SK-N-SH (cell line): ENCODE data around the gene SMCP. TPM values are rescaled to one million over a fixed set of nuclear protein-coding genes. Genes with fewer than 3 reads are reported as not detected.

Experiments used
- CTCF ChIA-PET: fragments of 300-600, 350-600 bp; formaldehyde crosslinking; extraction: SDS; loops from one replicate; lab custom pipeline; 2021; lab: Yijun Ruan, JAX
- POLR2A ChIA-PET: fragments of 350-600 bp; sonication (Branson Sonifier 250); formaldehyde crosslinking; extraction: SDS; loops from one replicate; lab custom pipeline; 2020; ENCODE audit warnings: antibody characterized with exemption, inconsistent platforms; lab: Yijun Ruan, JAX
- DNase-seq: peaks from one replicate; pipeline ENCODE4 v3.0.0; 2012
- H2AFZ ChIP-seq: fragments of 200-600 bp; sonication (generic); 2 replicates; pipeline ENCODE4 v1.8.1; 2016; ENCODE audit warnings: antibody characterized with exemption, mild to moderate bottlenecking, low read depth
- H3F3A ChIP-seq: fragments of 200-600 bp; sonication (generic); replicated peaks from 2 replicates; pipeline ENCODE3; 2016; ENCODE audit warnings: antibody characterized with exemption, mild to moderate bottlenecking; ENCODE audit not compliant: insufficient read depth
- H3K27ac ChIP-seq, 2 experiments: fragments of 200-500 bp in 1 of 2; fragments of 200-600 bp in 1 of 2; sonication (Bioruptor generic) in 1 of 2; sonication (generic), shearing (Covaris generic) in 1 of 2; 2 replicates each; pipeline versions ENCODE4 v1.5.1 to v1.6.1; 2014 to 2016; ENCODE audit warnings: low read depth in 2 of 2, inconsistent platforms in 1 of 2, low read length in 1 of 2, mild to moderate bottlenecking in 1 of 2, mixed read lengths in 1 of 2
- H3K27me3 ChIP-seq: fragments of 200-600 bp; sonication (generic), shearing (Covaris generic); 2 replicates; pipeline ENCODE4 v1.6.1; 2016; ENCODE audit warnings: mixed run types; ENCODE audit not compliant: insufficient read depth
- H3K36me3 ChIP-seq, 2 experiments: fragments of 200-500 bp in 1 of 2; fragments of 200-600 bp in 1 of 2; sonication (Bioruptor generic) in 1 of 2; sonication (generic) in 1 of 2; replicated peaks in 1 of 2; 2 replicates each; pipeline versions ENCODE3 to v1.5.1; 2014 to 2016; ENCODE audit warnings: low read length in 1 of 2, mild to moderate bottlenecking in 1 of 2; ENCODE audit not compliant: insufficient read depth in 2 of 2, control insufficient read depth in 1 of 2
- H3K4me1 ChIP-seq, 2 experiments: fragments of 200-500 bp in 1 of 2; fragments of 200-600 bp in 1 of 2; sonication (Bioruptor generic) in 1 of 2; sonication (generic), shearing (Covaris generic) in 1 of 2; 2 replicates each; pipeline versions ENCODE4 v1.5.1 to v1.6.1; 2014 to 2016; ENCODE audit warnings: low read depth in 1 of 2, low read length in 1 of 2, mixed run types in 1 of 2; ENCODE audit not compliant: insufficient read depth in 2 of 2, control insufficient read depth in 1 of 2
- H3K4me2 ChIP-seq: fragments of 200-600 bp; sonication (generic), shearing (Covaris generic); 2 replicates; pipeline ENCODE4 v1.6.1; 2017; ENCODE audit warnings: mixed run types
- H3K4me3 ChIP-seq, 2 experiments: fragments of 200-500 bp in 1 of 2; fragments of 200-600 bp in 1 of 2; sonication (Bioruptor generic) in 1 of 2; sonication (generic), shearing (Covaris generic) in 1 of 2; 2 replicates each; pipeline versions ENCODE4 v1.5.1 to v1.8.1; 2014 to 2016; ENCODE audit warnings: low read depth in 2 of 2, inconsistent platforms in 1 of 2, low read length in 1 of 2, mild to moderate bottlenecking in 1 of 2, mixed read lengths in 1 of 2, moderate library complexity in 1 of 2
- H3K79me2 ChIP-seq: fragments of 200-600 bp; sonication (generic); 2 replicates; pipeline ENCODE4 v1.8.1; 2017; ENCODE audit warnings: mild to moderate bottlenecking; ENCODE audit not compliant: insufficient read depth
- H3K9ac ChIP-seq: fragments of 200-600 bp; sonication (generic); 2 replicates; pipeline ENCODE4 v1.6.1; 2017; ENCODE audit warnings: mixed run types
- H3K9me2 ChIP-seq: fragments of 200-600 bp; sonication (generic); 2 replicates; pipeline ENCODE4 v1.6.1; 2017; ENCODE audit warnings: mixed run types
- H3K9me3 ChIP-seq: fragments of 200-600 bp; sonication (generic); 2 replicates; pipeline ENCODE4 v1.6.1; 2017; ENCODE audit warnings: mixed run types, mild to moderate bottlenecking, moderate library complexity
- H4K20me1 ChIP-seq: fragments of 200-600 bp; sonication (generic); 2 replicates; pipeline ENCODE4 v1.6.1; 2017; ENCODE audit warnings: mild to moderate bottlenecking, mixed run types; ENCODE audit not compliant: insufficient read depth
- CHD2 ChIP-seq: fragments of 150-350 bp; IDR thresholded peaks from 2 replicates; pipeline ENCODE4 v1.6.1; 2018; ENCODE audit warnings: low read length; ENCODE audit not compliant: partially characterized antibody
- EP300 ChIP-seq, 2 experiments: IDR thresholded peaks; 2 replicates each; pipeline versions ENCODE4 v1.4.0 to v1.6.1; 2012; ENCODE audit warnings: borderline replicate concordance in 1 of 2, low read depth in 1 of 2, low read length in 1 of 2
- EZH2phosphoT487 ChIP-seq: fragments of 200-600 bp; sonication (generic); IDR thresholded peaks from 2 replicates; pipeline ENCODE4 v1.6.1; 2017; ENCODE audit warnings: low read depth, mixed run types, mild to moderate bottlenecking, antibody characterized with exemption, moderate library complexity, borderline replicate concordance
- FOXJ3 ChIP-seq: sonication (generic); formaldehyde crosslinking; IDR thresholded peaks from 2 replicates; pipeline ENCODE4 v1.5.1; 2020; ENCODE audit warnings: mild to moderate bottlenecking, missing genetic modification reagents
- MXI1 ChIP-seq: IDR thresholded peaks from 2 replicates; pipeline ENCODE4 v1.6.1; 2012; ENCODE audit warnings: mild to moderate bottlenecking, low read depth, low read length, improper control_type of control experiment
- NFIC ChIP-seq: IDR thresholded peaks from 2 replicates; pipeline ENCODE4 v1.4.0; 2012; ENCODE audit warnings: borderline replicate concordance
- NRF1 ChIP-seq: IDR thresholded peaks from 2 replicates; pipeline ENCODE4 v1.6.1; 2012; ENCODE audit warnings: low read depth, mild to moderate bottlenecking, low read length
- POLR2AphosphoS5 ChIP-seq: IDR thresholded peaks from 2 replicates; pipeline ENCODE4 v1.6.1; 2012; ENCODE audit warnings: low read depth, low read length
- RAD21 ChIP-seq: IDR thresholded peaks from 2 replicates; pipeline ENCODE4 v1.6.1; 2012; ENCODE audit warnings: mild to moderate bottlenecking, low read length
- RCOR1 ChIP-seq: fragments of 150-350 bp; IDR thresholded peaks from 2 replicates; pipeline ENCODE4 v1.6.1; 2017; ENCODE audit warnings: antibody characterized with exemption, low read length
- RFX5 ChIP-seq: IDR thresholded peaks from 2 replicates; pipeline ENCODE4 v1.6.1; 2012; ENCODE audit warnings: mild to moderate bottlenecking, improper control_type of control experiment, low read length
- RXRA ChIP-seq: IDR thresholded peaks from 2 replicates; pipeline ENCODE4 v1.4.0; 2012; ENCODE audit warnings: low read depth, mild to moderate bottlenecking, borderline replicate concordance
- SMC3 ChIP-seq: IDR thresholded peaks from 2 replicates; pipeline ENCODE4 v1.6.1; 2012; ENCODE audit warnings: low read depth, low read length, improper control_type of control experiment
- TEAD4 ChIP-seq: IDR thresholded peaks from 2 replicates; pipeline ENCODE4 v1.4.0; 2012; ENCODE audit warnings: mild to moderate bottlenecking, borderline replicate concordance; ENCODE audit not compliant: insufficient read depth
- YY1 ChIP-seq: IDR thresholded peaks from 2 replicates; pipeline ENCODE4 v1.4.0; 2012; ENCODE audit warnings: low read depth, mild to moderate bottlenecking
- WGBS: methylation state at CpG from one replicate; pipeline ENCODE4 v1.1.6; 2017; ENCODE audit warnings: low lambda C conversion rate; 5-methylcytosine and 5-hydroxymethylcytosine counted together
- polyA plus RNA-seq, 3 experiments: library from polyadenylated mRNA; depleted of rRNA; stranded (reverse); fragments of >200 nt; gene quantifications; 2 replicates each; pipeline ENCODE4 v1.2.3, GENCODE V29; 2012
- TF ChIP-seq, protein P1 (sequence below): fragments of 200-600 bp; sonication (generic); IDR thresholded peaks from 2 replicates; pipeline ENCODE4 v1.6.1; 2017; ENCODE audit warnings: antibody characterized with exemption, mild to moderate bottlenecking, moderate library complexity
- TF ChIP-seq, protein P2 (sequence below): IDR thresholded peaks from 2 replicates; pipeline ENCODE4; 2012

Gene SMCP
- polyA plus RNA-seq, 1 of the 3 experiments (the other 2 are of a cell fraction) = not detected

DNA sequence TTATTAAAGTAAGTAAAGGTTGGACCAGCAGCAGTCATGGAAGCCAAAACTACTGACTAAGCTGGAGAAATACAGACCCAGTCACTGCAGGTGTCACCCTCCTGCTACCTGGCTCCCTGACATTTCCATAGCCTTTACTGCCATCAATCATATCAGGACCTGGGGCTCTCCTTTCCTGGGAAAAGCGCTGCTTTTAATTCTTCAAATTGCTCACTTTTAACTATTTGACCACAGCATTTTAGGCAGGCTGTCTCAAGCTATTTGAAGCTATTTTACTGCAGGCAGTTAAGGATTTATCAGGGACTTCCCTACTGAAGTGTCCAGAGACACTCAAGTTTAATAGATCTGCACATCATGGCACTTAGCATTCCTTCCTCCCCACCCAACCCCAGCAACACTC lies 34.3 kb downstream of the SMCP start:
- peaks cover 0 to 4% of the 10 kb centered on the region in 2 experiments for H3K36me3 ChIP-seq
- H4K20me1 ChIP-seq = no peaks in the 10 kb centered on the region
- H3K9me2 ChIP-seq = no peaks in the 10 kb centered on the region
- WGBS = 6% methylated on average over 1 of the region's 1 CpG
- no peaks in the 10 kb centered on the region for H3K79me2 ChIP-seq
- no peak for DNase-seq
- TF ChIP-seq CHD2 (no peak), RAD21 (no peak), EP300 (IDR thresholded peaks at IDR 0.05; ENCODE audit: borderline replicate concordance in 1 of 2, low read depth in 1 of 2, low read length in 1 of 2) (no peak), YY1 (no peak), RCOR1 (no peak), MXI1 (no peak), TEAD4 (no peak), RXRA (no peak), SMC3 (no peak), POLR2AphosphoS5 (no peak), FOXJ3 (CRISPR knock-in tag) (no peak), NRF1 (no peak)
- TF ChIP-seq, protein P1, sequence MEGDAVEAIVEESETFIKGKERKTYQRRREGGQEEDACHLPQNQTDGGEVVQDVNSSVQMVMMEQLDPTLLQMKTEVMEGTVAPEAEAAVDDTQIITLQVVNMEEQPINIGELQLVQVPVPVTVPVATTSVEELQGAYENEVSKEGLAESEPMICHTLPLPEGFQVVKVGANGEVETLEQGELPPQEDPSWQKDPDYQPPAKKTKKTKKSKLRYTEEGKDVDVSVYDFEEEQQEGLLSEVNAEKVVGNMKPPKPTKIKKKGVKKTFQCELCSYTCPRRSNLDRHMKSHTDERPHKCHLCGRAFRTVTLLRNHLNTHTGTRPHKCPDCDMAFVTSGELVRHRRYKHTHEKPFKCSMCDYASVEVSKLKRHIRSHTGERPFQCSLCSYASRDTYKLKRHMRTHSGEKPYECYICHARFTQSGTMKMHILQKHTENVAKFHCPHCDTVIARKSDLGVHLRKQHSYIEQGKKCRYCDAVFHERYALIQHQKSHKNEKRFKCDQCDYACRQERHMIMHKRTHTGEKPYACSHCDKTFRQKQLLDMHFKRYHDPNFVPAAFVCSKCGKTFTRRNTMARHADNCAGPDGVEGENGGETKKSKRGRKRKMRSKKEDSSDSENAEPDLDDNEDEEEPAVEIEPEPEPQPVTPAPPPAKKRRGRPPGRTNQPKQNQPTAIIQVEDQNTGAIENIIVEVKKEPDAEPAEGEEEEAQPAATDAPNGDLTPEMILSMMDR = no peak
- H3K27ac ChIP-seq = no peak overlapping the region
- no peaks in the 10 kb centered on the region; the same call in 1 of the 2 replicates for H3K9me3 ChIP-seq
- POLR2A ChIA-PET = no interaction called here
- no peak overlapping the region for H3K4me2 ChIP-seq
- H3F3A ChIP-seq = peaks cover 7% of the 10 kb centered on the region
- H3K27me3 ChIP-seq = no peaks in the 10 kb centered on the region
- H2AFZ ChIP-seq = no peak overlapping the region
- no peak overlapping the region for H3K9ac ChIP-seq
- CTCF ChIA-PET = no interaction called here
- H3K4me1 ChIP-seq = peaks cover 0 to 9% of the 10 kb centered on the region in 2 experiments; a peak in 2 of 4 replicates
- no peak overlapping the region for H3K4me3 ChIP-seq

- H3K4me3 ChIP-seq = no peak overlapping the region
- TF ChIP-seq POLR2AphosphoS5 (no peak), RFX5 (no peak), RXRA (no peak), CHD2 (no peak), MXI1 (no peak), NFIC (no peak), EZH2phosphoT487 (no peak)
- TF ChIP-seq, protein P2, sequence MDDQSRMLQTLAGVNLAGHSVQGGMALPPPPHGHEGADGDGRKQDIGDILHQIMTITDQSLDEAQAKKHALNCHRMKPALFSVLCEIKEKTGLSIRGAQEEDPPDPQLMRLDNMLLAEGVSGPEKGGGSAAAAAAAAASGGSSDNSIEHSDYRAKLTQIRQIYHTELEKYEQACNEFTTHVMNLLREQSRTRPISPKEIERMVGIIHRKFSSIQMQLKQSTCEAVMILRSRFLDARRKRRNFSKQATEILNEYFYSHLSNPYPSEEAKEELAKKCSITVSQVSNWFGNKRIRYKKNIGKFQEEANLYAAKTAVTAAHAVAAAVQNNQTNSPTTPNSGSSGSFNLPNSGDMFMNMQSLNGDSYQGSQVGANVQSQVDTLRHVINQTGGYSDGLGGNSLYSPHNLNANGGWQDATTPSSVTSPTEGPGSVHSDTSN = no peak
- CTCF ChIA-PET = no interaction called here
- no peak for DNase-seq
- peaks cover 3% of the 10 kb centered on the region for H3F3A ChIP-seq
- no peaks in the 10 kb centered on the region for H3K9me2 ChIP-seq
- H3K4me1 ChIP-seq = peaks cover 0 to 4% of the 10 kb centered on the region in 2 experiments; a peak in 2 of 4 replicates
- H3K27me3 ChIP-seq = no peaks in the 10 kb centered on the region
- no peaks in the 10 kb centered on the region for H3K79me2 ChIP-seq
- no peak overlapping the region for H3K4me2 ChIP-seq
- H3K36me3 ChIP-seq = peaks cover 0 to 4% of the 10 kb centered on the region in 2 experiments
- H3K9ac ChIP-seq = no peak overlapping the region
- no peak overlapping the region for H2AFZ ChIP-seq
- 12% methylated on average over 5 of the region's 5 CpGs for WGBS
- H3K27ac ChIP-seq = no peak overlapping the region
- POLR2A ChIA-PET = no interaction called here
- H3K9me3 ChIP-seq = no peaks in the 10 kb centered on the region; the same call in 1 of the 2 replicates
- H4K20me1 ChIP-seq = no peaks in the 10 kb centered on the region
These were observed 34.8 kb downstream of the SMCP start for GRCh38 chr1:152912900-152913299.
